SK-N-SH treated with all-trans-retinoic acid at 6 μM for 48 hours (cell line): ENCODE measurements around the gene PAEP.

Source experiments
- ATAC-seq: fragments of 200-7000 bp; cut with Tn5 transposase; 3 replicates; pipeline ENCODE4 v1.9.1; 2020; ENCODE audit warnings: mild to moderate bottlenecking, moderate library complexity
- ARNTL ChIP-seq: fragments of 450-650 bp; formaldehyde crosslinking; IDR thresholded peaks from 2 replicates; pipeline ENCODE4 v1.5.0; 2020; ENCODE audit warnings: low read depth, mild to moderate bottlenecking, moderate library complexity, borderline replicate concordance
- BACH2 ChIP-seq: fragments of 250-450 bp; sonication (Bioruptor Pico); IDR thresholded peaks from 2 replicates; pipeline ENCODE4 v1.9.0; 2021; ENCODE audit warnings: mild to moderate bottlenecking, borderline replicate concordance
- CSDC2 ChIP-seq: fragments of 250-450 bp; sonication (Bioruptor Pico); IDR thresholded peaks from 2 replicates; pipeline ENCODE4 v1.5.0; 2020; ENCODE audit warnings: mild to moderate bottlenecking, moderate library complexity
- CSRNP3 ChIP-seq: fragments of 250-450 bp; sonication (Bioruptor Pico); IDR thresholded peaks from 2 replicates; pipeline ENCODE4 v1.5.1; 2021; ENCODE audit warnings: mild to moderate bottlenecking, moderate library complexity
- ESRRG ChIP-seq: fragments of 250-450 bp; sonication (Bioruptor Pico); IDR thresholded peaks from 2 replicates; pipeline ENCODE4 v1.6.1; 2021; ENCODE audit warnings: mild to moderate bottlenecking
- GLIS3 ChIP-seq: fragments of 250-450 bp; sonication (Bioruptor Pico); IDR thresholded peaks from 2 replicates; pipeline ENCODE4 v1.5.0; 2020; ENCODE audit warnings: mild to moderate bottlenecking, moderate library complexity
- ISL1 ChIP-seq: fragments of 250-450 bp; sonication (Bioruptor Pico); IDR thresholded peaks from 2 replicates; pipeline ENCODE4 v2.1.2; 2022; ENCODE audit warnings: mild to moderate bottlenecking, moderate library complexity
- PATZ1 ChIP-seq: fragments of 250-450 bp; sonication (Bioruptor Pico); IDR thresholded peaks from 2 replicates; pipeline ENCODE4 v1.8.0; 2020; ENCODE audit warnings: mild to moderate bottlenecking, moderate library complexity, borderline replicate concordance
- RARB ChIP-seq: fragments of 250-450 bp; sonication (Bioruptor Pico); IDR thresholded peaks from 2 replicates; pipeline ENCODE4 v1.8.0; 2021; ENCODE audit warnings: mild to moderate bottlenecking, moderate library complexity
- SNAI2 ChIP-seq: fragments of 250-450 bp; sonication (Bioruptor Pico); IDR thresholded peaks from 2 replicates; pipeline ENCODE4 v1.5.0; 2020; ENCODE audit warnings: mild to moderate bottlenecking, moderate library complexity
- TOX ChIP-seq: fragments of 250-450 bp; sonication (Bioruptor Pico); IDR thresholded peaks from 2 replicates; pipeline ENCODE4 v1.8.0; 2021; ENCODE audit warnings: mild to moderate bottlenecking, moderate library complexity, borderline replicate concordance
- ZC3H10 ChIP-seq: fragments of 250-450 bp; sonication (Bioruptor Pico); IDR thresholded peaks from 2 replicates; pipeline ENCODE4 v1.5.1; 2021; ENCODE audit warnings: mild to moderate bottlenecking, moderate library complexity
- ZFP30 ChIP-seq: fragments of 450-650 bp; formaldehyde crosslinking; IDR thresholded peaks from 2 replicates; pipeline ENCODE4 v1.5.0; 2022; ENCODE audit warnings: mild to moderate bottlenecking, moderate library complexity
- ZNF565 ChIP-seq: fragments of 450-650 bp; formaldehyde crosslinking; conservative IDR thresholded peaks from 2 replicates; pipeline ENCODE4 v1.5.0; 2020; ENCODE audit warnings: low read depth, mild to moderate bottlenecking, moderate library complexity
- ZNF70 ChIP-seq: fragments of 450-650 bp; formaldehyde crosslinking; IDR thresholded peaks from 2 replicates; pipeline ENCODE4 v1.5.0; 2020; ENCODE audit warnings: mild to moderate bottlenecking, moderate library complexity
- ZNF8 ChIP-seq: fragments of 450-650 bp; formaldehyde crosslinking; IDR thresholded peaks from 2 replicates; pipeline ENCODE4 v1.5.0; 2020; ENCODE audit warnings: mild to moderate bottlenecking, moderate library complexity
- TF ChIP-seq, protein P1 (sequence below): fragments of 250-450 bp; sonication (Bioruptor Pico); IDR thresholded peaks from 2 replicates; pipeline ENCODE4 v1.5.1; 2020; ENCODE audit warnings: low read depth, mild to moderate bottlenecking, moderate library complexity

Gene PAEP

GRCh38 chr9:135550344-135550918 lies 11.1 kb upstream of the PAEP start:
- TF ChIP-seq GLIS3 (CRISPR knock-in tag) (no peak), ARNTL (CRISPR knock-in tag) (no peak), PATZ1 (no peak), ZNF565 (no peak), ZNF8 (CRISPR knock-in tag) (no peak), RARB (CRISPR knock-in tag) (no peak), ISL1 (CRISPR knock-in tag) (no peak)
- TF ChIP-seq, protein P1, sequence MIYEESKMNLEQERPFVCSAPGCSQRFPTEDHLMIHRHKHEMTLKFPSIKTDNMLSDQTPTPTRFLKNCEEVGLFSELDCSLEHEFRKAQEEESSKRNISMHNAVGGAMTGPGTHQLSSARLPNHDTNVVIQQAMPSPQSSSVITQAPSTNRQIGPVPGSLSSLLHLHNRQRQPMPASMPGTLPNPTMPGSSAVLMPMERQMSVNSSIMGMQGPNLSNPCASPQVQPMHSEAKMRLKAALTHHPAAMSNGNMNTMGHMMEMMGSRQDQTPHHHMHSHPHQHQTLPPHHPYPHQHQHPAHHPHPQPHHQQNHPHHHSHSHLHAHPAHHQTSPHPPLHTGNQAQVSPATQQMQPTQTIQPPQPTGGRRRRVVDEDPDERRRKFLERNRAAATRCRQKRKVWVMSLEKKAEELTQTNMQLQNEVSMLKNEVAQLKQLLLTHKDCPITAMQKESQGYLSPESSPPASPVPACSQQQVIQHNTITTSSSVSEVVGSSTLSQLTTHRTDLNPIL, result no peak
- ATAC-seq, result no peak

DNA sequence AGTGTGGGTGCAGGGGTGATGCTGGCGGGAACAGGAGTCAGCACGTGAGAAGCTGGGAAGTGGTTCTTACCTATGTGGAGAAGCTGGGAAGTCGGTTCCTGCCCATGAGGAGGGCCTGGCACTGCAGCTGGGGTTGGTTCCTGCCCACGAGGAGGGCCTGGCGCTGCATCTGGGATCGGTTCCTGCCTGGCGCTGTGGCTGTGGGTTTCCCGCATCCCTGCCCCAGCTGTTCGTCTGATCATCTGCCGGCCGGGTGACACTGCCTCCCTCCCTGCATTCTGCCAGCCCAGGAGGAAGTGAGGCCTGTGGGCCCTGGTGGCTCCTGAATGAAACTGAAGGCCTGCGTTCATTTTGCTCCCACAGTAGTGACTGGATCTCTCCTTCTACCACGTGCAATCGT lies 10.5 kb upstream of the PAEP start:
- ATAC-seq, result no peak
- TF ChIP-seq SNAI2 (CRISPR knock-in tag) (no peak), PATZ1 (no peak)

GRCh38 chr9:135551456-135551855 lies 10.1 kb upstream of the PAEP start:
- TF ChIP-seq PATZ1 (no peak), BACH2 (CRISPR knock-in tag) (no peak)
- ATAC-seq, result no peak

- ATAC-seq, result no peak
- TF ChIP-seq GLIS3 (CRISPR knock-in tag) (no peak), ESRRG (CRISPR knock-in tag) (no peak), ZFP30 (CRISPR knock-in tag) (no peak), ZNF70 (CRISPR knock-in tag) (no peak), ZC3H10 (CRISPR knock-in tag) (no peak), RARB (CRISPR knock-in tag) (no peak), CSDC2 (CRISPR knock-in tag) (no peak), SNAI2 (CRISPR knock-in tag) (no peak), PATZ1 (no peak), ARNTL (CRISPR knock-in tag) (no peak), BACH2 (CRISPR knock-in tag) (no peak), CSRNP3 (CRISPR knock-in tag) (no peak), TOX (CRISPR knock-in tag) (no peak)
- TF ChIP-seq, protein P1, result no peak
These were observed 9.4 kb upstream of the PAEP start for GRCh38 chr9:135552021-135552697.
